GM19035 (cell line): Measurements from ENCODE around the gene PDZK1IP1.
"Not testable (repeated sequence)": the region's sequence is repeated elsewhere in the genome, so short reads cannot be mapped to it uniquely, and the experiment has no call there.

Source experiments
- ATAC-seq: cut with Tn5 transposase; IDR thresholded peaks from one replicate; pipeline ENCODE4 v1.9.1; 2021; ENCODE audit not compliant: unreplicated experiment

The PDZK1IP1 gene

DNA sequence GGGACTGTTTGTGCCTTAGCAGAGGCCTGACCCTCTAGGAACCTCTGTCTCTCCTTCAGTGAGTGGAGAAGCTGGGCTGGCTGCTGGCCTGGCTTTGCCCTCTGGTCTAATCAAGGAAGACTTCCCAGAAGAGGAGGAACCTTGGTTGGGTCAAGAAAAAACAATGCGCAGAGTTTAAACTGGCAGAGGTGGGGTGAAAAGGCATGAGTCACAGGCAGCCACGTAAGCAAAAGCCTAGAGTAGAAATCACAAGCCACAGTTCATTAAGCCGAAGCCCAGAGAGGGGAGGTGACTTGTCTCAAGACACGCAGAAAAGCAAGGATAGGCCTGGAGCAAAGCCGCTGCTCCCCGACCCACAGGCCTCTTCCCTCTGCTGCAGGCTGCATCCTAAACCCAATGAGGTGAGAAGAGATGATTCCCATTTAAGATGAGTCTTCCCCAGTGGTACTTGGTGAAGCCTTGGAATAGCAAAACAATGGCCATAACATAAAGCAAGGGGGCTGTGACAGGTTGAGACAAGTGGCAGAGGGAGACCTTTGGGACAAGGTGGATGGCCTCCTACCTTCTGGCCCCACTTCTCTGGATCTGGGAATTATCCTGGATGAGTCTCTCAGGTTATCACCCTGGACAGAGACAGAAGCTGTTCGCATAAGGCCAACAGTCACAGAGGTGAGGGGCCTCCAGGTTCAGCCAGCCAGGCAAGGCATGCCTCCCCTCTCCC, 7.7 kb downstream of the PDZK1IP1 start:
- no peak for ATAC-seq

DNA sequence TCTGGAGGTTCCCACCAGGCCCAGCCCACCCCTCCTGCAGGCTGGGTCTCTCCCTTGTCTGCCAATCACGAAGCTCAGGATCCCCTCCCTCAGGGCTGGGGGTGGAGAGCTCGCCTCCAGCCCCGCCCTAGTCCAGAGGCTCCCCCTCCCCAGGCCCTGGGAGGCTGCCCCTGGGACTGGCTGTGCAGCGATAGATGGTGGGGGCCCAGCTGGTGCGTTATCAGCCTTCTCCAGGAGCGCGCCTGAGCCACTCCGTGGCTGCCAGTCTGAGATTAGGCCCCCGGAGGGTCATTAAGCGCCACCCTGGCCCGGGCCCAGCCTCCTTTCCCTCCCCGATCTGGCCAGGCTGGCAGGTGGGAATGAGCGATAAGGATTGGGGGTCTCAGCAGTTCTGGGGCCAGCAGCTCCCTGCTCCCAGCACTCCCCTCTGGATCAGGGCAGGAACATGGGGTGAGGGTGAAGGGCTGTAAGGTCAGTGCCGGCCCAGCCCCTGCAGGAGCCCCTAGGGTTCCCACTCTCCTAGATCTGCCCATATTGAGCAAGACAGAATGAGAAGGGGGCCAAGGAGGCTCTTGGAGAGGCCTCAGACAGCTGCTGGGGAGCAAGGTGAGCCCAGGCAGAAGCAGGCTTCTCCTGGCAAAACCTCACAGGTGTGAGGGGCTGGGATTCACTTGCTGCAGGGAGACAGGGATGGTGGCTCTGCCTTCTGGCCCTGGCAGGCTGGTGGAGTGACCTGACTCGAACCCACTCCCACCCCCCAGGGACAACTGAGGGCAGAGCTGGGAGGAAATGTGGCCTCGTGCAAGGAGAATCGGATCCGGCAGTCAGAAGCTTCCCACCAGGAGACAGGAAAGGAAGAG, 8.5 kb downstream of the PDZK1IP1 start:
- no peak for ATAC-seq

DNA sequence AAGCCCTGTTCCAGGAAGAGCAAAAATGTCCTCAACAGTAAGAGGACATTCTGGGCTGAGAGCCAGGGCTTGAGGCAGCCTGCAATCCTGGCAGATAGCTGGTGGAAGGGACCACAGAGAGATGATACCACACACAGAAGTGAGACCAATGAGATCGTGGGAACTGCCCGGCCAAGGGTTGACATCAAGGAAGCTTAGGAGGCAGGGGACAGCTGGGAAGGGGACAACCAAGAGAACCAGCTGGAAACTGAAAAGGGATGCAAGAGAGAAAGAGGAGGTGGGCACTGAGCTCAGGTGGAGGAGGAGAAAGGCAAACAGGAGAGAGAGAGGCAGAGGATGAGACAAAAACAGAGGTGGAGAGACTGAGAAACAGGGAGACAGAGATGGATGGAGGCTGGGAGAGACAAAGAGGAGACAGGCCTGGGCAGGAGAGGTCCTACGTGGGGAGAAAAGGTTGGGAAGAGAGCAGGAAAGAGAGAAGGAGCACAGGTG, 9.2 kb downstream of the PDZK1IP1 start:
- ATAC-seq: no peak

DNA sequence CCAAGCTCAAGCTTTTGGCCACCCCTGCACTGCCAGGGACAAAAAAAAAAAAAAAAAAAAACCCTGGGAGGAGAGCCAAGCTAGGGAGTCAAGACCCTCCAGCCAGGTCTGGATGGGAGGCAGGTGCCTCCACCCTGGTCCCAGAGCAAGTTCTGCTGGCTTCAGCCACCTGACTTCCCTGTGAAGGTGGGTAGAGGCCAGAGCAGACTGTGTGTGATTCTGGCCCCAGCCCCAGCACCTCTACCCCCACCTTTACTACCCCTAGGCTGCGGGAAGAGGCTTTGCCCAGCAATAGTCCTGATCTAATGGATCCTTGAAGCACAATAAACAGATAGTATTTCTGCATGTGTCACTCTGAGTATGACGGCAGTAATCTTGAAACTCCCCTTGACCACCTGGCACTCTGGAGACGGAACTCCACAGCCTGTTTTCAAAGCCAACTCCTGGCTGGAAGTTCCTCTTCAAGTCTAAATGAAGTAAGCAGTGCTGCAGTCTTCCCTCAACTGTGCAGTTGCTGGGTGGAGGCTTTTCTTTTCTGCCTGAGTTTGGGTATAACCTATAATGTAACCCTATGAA, 9.8 kb downstream of the PDZK1IP1 start:
- no peak for ATAC-seq

DNA sequence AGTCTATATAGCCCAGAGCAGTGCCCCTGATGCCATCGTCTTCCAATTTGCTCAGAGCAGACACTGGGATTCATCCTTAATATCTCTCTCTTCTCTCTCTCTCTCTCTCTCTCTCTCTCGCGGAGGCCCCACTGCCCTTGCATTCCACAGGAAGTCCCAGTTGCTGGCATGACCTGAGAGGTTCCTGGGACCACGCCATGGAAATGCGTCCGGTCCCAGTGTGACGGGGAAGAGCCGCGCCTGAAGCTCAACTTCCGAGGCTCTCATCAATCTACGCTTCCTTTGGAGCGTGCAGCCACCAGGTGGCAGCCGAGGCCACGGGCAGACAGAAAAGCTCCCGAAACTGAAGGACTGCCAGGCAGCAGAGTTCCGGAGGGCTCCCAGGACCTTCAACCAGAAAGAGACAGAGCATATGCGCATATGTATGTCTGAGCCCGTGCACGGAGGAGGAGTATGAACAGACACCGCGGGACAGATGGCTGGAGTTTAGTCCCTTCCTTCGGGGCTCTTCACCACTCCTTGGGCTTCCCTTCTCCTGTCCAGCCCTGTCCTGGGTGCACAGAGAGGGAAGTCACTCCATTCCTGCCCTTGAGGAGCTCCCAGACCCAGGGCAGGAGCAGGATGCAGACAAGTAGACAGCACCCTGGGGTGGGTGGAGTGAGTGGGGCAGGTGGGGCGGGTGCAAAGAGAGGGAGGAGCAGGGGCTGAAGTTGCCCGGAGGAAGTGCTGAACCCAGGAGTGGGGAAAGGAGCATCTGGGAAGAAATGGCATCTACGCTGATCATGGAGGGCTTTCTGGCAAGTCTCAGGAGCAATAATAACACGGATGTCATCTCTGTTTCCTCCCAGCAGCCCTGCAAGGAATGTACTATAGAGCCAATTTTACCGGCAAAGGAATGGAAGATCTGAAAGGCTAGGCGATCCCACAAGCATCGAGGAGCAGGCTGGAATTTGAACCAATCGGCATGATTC, 10.5 kb downstream of the PDZK1IP1 start:
- peak; percentile 91 for ATAC-seq

DNA sequence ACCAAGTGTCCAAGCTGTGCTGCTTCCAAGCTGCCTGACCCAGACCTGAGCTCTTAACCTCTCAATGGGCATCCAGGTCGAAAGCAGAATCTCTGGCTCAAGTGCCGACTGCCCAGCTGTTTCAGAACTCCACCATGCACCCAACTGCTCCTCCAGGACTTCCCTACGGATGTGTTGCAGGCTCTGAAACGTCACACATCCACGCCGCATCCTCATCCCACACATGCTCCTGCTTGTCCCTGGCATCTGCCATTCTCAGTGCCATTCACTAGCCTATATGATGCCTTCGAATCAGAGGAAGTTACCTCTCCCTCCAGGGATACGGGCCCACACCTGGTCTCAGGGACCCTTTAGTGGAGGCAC, 11.2 kb downstream of the PDZK1IP1 start:
- no peak for ATAC-seq

DNA sequence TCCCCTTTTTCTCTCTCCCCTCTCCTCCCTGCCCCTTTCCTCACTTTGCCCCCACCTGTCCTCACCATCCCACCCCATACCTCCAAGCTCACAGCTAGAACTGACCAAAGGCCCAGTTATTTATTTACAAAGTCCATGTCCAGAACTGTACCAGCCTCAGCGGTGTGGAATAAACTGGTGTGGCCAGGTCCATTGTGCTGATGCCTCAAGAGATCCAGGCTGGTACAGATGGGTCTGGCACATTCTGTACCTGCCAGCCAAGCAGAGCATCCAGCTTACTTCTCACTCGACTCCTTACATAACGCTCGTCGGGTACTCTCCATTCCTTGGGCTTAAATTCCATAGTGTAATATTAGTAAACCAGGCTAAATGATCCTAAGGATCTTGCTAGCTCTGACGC, 11.8 kb downstream of the PDZK1IP1 start:
- no peak for ATAC-seq

DNA sequence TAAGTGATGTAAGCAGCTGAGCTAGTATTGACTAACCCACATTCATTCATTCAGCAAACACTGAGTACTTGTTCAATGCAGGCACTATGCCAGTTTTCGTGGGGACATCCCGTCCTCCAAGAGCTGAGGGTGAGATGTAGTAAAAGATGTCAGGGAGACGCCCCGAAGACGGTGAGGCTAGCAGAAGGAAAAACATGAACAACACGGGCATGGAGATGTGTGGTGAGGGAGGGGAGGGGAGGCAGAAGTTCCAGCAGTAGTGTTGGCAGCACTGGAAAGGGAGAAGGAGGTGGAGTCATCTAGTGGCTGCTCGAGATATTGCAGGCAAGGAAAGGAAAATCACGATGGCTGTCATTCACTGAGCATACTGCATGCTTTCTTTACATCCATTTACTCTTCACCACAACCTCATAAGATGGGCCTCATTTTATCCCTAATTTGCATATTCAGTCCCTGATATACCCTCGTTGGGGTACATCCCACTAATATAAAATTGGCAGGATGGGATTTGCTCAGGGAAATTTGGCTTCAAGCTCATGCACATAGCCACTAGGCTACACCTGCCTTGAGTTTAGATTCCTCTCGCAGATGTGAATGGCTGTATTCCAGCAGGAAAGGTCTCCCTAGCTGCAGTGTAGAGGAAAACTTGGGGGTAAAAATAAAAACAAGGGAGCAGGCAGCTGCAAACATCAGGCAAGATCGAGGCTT, 14.5 kb downstream of the PDZK1IP1 start:
- peak; percentile 42 for ATAC-seq

DNA sequence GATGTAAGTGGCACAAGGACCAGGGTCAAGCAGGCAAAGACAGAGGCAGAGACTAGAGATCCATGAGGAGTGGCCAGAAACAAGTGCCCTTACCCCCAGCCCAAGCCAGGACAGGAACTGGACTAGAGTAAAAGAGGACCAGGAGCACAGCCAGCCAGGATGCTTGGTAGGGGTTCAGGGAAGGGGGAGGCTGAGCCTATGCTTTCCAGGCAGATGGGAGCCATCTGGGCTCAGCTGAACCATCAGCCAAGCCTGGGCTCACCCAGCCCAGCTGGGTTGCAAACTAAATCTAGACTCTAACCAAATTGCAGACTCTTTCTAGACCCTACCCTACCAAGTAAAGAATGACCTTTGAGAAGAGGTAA, 15.2 kb downstream of the PDZK1IP1 start:
- ATAC-seq: no peak

DNA sequence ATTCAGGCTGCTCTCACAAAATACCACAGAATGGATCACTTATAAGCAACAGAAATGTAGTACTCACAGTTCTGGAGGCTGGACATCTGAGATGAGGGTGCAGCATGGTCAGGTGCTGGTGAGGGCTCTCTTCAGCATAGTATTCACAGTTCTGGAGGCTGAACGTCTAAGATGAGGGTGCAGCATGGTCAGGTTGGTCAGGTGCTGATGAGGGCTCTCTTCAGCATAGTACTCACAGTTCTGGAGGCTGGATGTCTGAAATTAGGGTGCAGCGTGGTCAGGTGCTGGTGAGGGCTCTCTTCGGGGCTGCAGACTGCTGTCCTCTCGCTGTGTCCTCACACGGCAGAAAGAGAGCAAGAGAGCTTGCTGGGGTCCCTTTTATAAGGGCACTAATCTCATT, 17.1 kb downstream of the PDZK1IP1 start:
- ATAC-seq: no peak

DNA sequence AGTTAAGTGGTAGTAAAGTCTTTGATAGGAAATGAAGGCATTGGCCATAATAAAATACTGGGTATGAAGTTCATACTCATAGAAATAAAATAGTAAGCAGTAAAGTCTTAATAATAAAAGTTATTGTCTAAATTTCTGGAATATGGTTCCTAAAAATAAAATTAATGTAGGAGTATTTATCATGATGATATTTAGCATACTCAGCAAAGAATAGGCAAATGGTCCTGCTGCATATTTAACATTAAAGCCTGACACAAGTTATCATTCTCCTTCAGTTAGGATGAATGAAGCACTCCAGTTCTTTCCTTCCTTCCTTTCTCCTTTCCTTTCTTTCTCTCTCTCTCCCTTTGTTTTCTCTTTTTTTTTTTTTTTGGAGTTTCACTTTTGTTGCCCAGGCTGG, 25.3 kb downstream of the PDZK1IP1 start:
- no peak for ATAC-seq

DNA sequence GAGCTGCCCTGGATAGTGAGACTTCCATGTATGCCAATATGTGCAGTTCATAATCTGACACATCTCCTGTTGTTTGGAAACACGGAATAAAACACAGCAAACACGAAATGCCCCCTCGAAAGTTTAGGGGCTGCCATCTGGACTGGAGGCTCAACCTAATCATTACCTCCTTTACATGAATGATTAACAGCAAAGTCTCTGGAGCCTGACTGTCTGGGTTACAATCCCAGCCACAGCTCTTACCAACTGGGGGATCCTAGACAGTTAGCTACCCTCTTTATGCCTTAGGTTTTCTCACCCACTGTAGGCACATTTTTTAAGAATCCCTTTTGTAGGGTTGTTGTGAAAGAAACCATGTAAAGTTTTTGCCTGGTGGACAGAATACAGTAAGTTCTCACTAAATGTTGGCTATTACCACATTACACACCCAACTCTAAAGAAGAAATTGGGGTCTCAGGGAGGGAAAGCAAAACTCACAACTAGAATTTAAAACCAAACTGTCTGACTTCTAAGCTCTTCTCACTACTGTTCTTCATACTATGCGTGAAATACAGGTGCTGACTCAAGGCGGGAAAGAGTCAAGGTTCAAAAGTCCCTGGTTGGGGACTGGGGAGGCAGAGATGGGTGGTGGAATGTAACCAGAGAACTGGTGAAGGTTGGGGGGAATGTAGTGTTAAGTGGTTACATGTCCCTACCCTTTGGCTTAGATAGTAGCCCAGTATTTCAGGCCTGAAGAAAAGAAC, 28.4 kb downstream of the PDZK1IP1 start:
- ATAC-seq: no peak

DNA sequence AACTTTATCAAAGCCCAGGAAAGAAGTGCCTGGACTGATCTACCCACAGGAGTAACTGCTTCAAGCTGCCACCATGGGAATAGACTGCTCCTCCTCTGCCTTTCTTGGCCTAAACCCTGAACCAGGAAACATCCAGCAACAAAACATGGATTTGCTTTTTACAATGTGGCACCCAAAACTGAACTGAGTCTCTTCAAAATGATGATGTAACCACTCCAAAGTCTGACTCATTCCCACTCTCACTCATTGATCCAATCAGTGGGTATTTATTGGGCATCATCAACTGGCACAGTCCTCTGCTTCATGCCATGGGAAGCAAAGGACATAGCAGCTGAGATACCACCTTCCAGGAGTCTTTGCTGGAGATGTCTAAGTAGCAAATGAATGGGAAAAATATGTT, 29.1 kb downstream of the PDZK1IP1 start:
- ATAC-seq: no peak

DNA sequence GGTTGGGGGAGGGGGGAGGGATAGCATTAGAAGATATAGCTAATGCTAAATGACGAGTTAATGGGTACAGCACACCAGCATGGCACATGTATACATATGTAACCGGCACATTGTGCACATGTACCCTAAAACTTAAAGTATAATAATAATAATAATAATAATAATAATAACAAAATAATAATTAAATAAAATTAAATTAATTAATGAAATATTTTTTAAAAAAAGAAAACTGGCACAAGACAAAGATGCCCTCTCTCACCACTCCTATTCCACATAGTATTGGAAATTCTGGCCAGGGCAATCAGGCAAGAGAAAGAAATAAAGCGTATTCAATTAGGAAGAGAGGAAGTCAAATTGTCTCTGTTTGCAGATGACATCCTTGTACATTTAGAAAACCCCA, 31.9 kb downstream of the PDZK1IP1 start:
- not testable (repeated sequence) for ATAC-seq

DNA sequence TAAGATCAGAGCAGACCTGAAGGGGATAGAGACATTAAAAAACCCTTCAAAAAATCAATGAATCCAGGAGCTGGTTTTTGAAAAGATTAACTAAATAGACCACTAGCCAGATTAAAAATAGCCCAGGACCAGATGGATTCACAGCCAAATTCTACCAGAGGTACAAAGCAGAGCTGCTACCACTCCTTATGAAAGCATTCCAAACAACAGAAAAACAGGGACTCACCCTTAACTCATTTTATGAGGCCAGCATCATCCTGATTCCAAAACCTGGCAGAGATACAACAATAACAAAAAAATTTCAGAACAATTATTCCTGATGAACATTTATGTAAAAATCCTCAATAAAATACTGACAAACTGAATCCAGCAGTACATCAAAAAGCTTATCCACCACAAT, 33.4 kb downstream of the PDZK1IP1 start:
- not testable (repeated sequence) for ATAC-seq

DNA sequence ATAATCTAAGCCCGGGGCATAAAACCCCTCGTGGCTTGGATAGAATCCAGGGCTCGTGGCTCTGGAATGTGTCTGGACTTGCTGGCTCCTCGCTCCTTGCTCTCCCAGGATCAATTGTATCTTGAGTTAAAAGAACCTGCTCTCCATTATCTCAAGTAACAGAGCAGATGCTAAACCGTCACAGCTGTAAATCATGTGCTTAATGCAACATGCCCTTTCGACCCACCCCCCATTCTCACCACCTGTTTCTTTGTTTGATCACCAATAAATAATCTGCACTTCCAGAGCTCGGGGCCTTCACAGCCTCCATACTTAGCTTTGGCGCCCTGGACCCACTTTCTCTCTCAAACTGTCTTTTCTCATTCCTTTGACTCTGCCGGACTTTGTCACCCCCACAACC, 40.7 kb downstream of the PDZK1IP1 start:
- ATAC-seq: not testable (repeated sequence)

DNA sequence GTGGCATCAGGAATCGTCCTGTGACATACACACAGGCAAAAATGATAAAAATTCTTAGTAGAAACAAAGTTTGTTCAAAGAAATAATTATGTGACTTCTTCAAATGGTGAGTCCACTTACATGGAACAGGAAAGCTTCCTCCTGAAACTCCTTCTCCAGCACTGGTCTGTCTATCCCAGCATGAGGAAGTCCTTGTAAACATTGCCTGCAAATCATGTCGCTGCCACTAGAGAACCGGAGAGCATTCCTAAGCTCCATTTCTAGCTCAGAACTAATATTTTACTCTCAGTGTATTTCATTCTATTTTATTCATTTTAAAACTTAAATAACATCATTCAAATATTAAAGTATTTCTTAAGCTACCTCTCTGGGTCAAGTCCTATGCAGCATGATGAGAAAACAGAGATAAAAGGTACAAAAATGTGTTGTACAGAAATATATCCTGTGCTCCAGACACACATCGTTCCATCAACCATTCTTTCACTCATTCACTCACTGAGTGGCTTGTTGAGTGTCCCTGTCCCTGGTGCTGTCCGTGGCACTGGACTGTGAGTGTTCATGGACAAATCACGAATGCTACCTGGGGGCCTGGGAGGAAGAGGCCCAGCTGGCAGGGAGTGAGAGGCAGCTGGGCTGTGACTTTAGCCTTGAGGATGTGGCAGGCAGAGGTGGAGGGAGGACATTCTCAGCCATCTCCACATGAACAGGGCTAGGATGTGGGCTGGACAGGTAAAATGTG, 42.6 kb downstream of the PDZK1IP1 start:
- ATAC-seq: no peak

DNA sequence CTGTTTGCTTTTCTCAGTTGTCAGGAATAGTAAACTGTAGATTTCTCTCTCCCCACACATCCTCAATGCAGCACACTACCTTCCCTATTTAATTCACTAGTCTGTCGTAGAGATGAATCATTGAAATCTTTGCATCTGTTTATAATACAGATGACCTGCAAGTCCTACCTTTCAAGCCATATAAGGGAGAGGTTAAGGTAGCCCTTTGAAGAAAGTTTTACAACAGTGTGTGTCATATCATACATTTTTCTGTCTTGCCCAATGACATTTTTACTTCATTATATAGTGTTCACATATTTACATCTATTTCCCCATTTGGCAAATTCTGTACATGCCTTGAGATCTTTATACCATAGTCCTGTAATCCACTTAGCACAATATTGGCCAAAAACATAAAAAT, 43.3 kb downstream of the PDZK1IP1 start:
- ATAC-seq: not testable (repeated sequence)

DNA sequence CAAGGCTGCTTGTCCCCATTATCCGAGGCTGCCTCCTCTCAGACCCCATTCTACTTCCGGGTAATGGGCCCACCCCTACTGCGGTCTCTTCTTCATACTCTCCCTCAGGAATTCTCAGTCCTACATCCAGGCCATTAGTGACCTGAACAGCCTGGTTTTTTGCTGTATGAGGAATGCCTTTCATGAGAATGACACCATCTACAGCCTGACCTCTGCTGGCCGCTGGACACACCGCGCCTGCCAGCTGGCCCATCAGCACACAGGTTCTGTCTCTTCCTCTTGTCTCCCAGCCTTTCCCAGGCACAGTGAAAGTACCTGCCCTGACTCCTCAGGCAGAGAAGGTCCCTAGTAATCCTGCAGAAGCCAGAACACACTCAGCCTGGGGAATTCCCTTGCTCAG, 46.2 kb downstream of the PDZK1IP1 start:
- ATAC-seq: not testable (repeated sequence)
